ENCODE data around the gene ZNF772. TPM values are rescaled to one million over a fixed set of nuclear protein-coding genes. Genes with fewer than 3 reads are reported as not detected.

ZNF772 gene
- total and polyA plus RNA-seq, 2 of the 8 experiments (the other 6 are each of a cell fraction or from before 2014, with no cell fraction given): 4.0 to 15.2 TPM

GRCh38 chr19:57512845-57513244 lies 35.5 kb upstream of the ZNF772 start (continued):
- TF ChIP-seq RNF2 (IDR thresholded peaks at IDR 0.05; ENCODE audit: borderline replicate concordance, low read depth, low read length, missing control alignments, poor library complexity, severe bottlenecking): no peak
- no peak for TF ChIP-seq ASH2L (IDR thresholded peaks at IDR 0.05; ENCODE audit: low read length)
- TF ChIP-seq ATF2 (IDR thresholded peaks at IDR 0.05; ENCODE audit: low read length): no peak
- TF ChIP-seq KDM5A (IDR thresholded peaks at IDR 0.05; ENCODE audit: low read length): no peak
- TF ChIP-seq SP2 (IDR thresholded peaks at IDR 0.05; ENCODE audit: low read length): no peak

Measured in H1 (cell line).